NCI-H748 (cell line): ENCODE data around the gene ANXA2.
A peak's percentile ranks its signal among the peaks of the same experiment; 100 is the strongest.

ENCODE experiments used
- DNase-seq: peaks from one replicate; lab custom pipeline; 2025; ENCODE audit not compliant: unreplicated experiment; lab: John Stamatoyannopoulos, UW

ANXA2 gene

DNA sequence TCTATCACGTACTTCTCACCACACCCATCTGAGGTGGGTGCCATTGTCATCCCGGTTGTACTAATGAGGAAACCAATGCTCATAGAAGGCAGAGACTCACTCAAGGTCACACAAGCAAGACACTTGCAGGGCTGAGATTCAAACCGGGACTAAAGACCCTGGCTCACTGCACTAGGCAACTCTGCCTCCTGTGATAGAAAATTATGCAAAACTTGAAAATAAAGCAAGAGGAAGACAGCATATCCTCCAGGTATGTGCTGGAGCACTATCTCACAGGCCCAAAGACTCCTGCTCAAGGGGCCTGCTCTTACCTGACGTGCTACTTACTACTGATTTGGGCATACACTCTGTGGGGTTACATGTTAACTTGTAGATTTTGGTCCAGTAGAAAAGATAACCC, 25.6 kb downstream of the ANXA2 start:
- no peak for DNase-seq

DNA sequence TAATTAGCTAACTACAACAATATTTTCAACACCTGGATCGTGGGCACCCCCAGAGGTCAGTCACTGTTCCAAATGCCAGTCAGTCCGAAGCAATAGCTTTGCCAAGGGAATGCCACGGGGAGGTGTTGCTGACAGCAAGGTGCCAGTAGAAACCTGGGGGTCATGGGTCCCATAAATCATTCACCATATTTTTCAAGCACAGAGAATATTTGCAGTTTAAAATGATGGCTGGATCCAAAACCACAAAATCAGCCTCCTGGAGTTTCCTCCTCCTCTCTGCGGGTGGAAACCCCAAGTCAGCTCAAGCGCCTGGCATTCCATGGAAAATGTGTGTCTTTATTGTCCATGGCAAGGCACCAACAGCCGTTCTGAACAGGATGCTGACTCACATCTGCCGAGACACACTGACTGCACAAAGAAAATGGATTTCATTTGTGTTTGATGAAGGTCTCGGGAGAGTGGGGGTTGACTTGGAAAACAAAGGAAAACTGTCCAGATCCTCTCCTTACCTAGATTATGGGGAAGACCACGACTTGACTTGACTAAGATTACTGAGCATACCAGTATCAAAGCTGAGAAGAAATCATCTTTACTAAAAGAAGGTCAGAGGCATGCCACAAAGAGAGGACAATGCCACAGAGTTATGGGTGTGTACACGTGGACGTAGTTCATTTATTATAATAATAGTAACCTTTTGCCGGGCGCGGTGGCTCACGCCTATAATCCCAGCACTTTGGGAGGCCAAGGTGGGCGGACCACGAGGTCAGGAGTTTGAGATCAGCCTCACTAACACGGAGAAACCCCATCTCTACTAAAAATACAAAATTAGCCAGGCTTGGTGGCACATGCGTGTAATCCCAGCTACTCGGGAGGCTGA, 26.4 kb downstream of the ANXA2 start:
- DNase-seq, result no peak

DNA sequence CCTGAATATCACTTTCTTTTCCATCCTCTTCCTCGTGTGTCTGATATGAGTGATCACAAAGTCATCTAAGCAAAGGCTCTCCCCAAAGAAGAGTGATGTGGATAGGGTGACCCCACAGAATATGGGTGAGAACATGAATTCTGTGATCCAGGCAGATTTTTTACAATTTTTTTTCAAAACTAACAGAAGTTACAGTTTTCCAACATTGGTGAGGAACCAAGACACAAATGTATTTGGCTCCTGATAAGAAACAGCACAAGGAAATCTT, 27.0 kb downstream of the ANXA2 start:
- no peak for DNase-seq

DNA sequence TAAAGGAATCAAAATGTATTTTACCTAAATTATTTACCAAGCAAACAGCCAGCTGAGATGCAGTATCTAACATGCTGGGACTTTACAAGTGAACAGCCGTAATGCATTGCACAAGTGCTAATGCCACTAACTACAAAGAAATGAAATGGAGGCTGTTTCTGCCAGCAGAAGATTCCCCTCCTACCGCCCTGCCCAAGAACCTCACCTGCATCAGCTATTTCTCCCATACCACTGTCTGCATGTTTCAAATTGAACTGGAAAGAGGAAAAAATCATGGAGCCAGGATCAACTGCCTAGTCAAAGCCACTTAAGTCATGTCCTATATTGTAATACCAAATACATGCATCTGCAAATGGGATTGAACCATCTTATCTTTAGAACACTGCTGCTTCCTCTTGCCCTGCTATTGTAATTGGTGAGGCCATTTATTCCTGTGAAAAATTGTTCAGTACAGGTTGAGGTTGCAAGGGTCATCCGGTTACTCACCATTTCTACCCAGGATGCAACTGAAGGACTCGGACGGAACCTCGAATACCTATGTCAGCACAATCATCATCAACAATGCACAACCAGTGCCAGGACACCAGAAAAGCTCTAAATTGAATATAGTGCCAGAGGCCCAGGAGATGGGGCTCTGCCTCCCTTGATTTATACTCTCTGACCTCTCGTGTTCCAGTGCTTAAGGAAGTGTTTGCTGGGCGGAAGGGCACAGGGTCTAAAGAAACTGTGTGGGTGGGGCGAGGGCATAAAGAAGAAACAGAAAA, 27.5 kb downstream of the ANXA2 start:
- no peak for DNase-seq

DNA sequence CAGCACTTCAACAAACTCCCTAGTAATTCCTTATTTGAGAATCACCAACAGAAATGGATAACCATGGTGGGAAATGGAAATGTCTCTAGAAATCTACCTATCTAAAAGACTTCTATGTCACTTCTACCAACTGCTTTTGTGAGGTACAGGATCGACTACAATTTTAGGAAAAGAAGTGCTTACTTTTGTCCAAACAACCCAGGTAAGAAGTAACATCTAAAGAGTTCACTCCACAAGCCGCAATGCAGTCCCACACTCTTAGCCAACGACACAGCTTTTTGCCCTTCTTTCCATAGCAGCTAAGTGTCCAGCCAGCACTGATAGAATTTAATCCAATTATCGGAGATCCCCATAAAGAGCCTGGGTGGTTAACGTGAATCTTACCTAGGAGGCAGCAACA, 28.1 kb downstream of the ANXA2 start:
- DNase-seq, result no peak

DNA sequence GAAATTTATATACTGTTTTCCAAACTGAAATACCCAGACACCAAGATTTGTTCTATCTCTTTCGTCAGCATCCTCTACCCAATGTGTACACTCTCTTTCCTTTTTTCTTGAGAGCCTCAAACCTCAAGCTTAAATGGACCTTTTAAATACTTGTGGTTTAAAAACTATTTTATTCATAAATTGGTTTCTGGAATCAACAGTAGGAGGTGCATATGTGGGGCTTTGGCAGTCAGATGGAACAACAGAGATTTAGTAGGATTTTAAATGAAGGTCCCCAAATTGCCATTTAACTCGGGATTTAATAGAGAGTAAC, 33.2 kb downstream of the ANXA2 start:
- DNase-seq, result no peak

DNA sequence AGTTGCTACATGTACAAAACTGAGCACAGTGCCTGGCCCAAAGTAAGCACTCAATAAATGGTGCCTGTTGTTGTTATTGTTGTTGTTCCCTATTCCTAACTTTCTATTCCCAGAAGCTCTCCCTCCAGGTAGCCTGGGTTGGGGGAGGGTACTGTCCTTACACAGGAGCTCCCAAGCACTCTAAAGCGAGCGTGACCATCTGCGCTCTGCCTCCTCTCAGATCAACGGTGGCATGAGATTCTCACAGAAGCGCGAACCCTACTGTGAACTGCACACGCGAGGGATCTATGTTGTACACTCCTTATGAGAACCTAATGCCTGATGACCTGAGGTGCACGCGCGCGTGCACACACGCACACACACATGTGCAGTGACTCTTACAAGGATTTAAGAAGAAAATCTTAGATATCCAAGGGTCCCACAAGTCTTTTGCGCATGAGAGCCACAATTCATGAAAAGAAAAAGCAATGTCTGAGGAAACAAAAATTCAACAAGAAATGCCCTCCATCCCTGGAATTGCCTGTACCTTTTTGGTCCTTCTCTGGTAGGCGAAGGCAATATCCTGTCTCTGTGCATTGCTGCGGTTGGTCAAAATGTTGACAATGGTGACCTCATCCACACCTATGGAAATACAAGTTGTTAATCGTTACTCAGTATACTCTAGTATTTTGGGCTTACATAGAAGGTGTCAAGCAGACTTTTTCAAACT, 33.7 kb downstream of the ANXA2 start:
- DNase-seq, result no peak

DNA sequence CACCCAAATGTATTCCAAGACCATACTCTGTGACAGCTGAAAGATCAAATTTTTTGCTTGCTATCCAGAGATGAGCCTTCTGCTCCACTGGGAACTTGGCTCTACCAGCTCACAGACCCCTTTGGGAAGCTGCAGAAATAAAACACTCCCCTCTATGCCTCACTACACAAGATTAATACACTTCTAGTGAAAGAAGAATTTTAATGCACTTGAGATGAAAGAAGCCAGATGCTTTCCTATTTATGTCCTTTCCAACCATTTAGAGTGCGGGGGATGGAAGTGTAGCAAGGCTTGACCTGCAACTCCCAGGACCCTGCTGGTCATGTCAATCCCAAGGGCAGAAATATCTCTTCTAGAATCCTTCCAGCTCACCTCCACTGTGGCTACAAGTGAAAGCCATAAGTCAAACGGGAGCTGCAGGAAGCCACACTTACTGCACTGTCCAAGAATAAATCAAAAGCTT, 34.7 kb downstream of the ANXA2 start:
- DNase-seq, result no peak

DNA sequence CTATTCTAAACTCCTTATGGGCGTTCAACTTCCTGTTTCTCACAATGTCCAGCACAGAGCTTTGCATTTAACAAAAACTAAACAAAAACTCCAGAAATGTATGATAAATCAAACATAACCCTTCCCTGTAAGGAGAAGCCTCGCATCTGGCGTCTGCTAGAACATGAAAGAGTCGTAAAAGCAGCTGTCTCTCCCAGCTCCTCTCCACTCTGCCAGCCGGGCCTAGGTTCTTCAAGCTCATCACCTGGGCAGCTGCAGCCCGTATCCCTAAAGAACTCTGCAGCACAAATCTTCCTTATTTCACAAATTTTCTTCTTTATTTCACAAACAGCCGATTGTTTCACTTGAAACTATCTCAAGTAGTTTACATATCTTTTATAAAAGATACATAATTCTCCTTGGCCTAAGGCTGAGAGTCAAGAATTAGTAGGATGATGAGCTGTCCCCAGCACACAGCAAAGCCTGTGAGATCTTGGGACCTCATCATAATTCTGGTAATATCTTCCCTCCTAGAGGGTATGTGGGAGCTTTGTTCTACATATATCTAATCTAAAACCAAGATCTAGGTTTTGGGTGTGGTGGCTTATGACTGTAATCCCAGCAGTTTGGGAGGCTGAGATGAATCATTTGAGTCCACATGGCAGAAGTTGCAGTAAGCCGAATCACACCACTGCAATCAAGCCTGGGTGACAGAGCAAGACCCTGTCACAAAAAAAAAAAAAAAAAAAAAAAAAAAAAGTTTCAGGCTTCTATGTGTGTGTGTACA, 35.3 kb downstream of the ANXA2 start:
- no peak for DNase-seq

DNA sequence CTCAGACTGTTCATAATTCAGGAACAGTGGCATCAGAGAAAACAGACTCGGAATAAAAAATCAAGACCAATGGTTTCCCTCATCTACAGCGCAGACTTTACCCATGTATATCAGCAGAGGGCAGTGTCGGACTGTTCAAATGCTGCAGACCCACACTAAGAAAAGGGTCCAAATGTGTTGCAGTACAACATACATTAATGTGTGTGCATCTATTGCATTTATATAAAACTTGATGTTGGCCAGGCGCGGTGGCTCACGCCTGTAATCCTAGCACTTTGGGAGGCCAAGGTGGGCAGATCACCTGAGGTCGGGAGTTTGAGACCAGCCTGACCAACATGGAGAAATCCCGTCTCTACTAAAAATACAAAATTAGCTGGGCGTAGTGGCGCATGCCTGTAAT, 38.0 kb downstream of the ANXA2 start:
- peak; percentile 50 for DNase-seq

DNA sequence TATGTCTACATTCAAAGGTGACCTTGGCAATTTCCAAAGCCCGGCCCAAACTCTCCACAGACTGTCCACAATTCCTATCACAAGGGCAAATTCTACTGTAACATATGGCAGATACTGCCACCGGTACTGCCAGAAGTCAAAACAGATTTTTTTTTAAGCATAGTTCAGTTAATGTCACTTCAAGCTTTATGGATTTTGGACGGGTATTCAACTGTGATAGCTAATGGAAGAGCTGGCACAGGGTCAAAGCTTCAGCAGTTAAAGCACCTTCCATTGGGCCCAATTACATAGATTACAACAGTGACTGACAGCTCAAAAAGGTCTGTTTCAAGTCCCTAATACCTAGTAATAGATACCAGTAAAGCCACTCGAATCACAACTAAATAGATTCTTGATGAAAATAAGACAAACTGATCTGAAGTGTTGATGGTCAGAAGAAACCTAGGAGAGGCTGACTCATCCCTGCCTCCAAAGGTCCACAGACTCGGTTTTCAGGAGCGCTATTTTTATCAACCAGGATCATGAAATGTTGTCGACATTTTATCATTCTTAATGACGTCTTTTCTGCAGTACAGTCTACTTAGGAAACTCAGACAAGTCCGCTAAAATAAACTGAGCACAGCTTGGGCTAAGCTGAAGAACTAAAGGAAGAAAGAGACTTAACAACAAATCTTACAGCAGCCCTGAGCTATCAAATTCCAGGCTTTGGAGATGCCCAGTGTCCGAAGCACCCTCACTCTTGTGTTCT, 38.7 kb downstream of the ANXA2 start:
- DNase-seq, result peak; percentile 41

DNA sequence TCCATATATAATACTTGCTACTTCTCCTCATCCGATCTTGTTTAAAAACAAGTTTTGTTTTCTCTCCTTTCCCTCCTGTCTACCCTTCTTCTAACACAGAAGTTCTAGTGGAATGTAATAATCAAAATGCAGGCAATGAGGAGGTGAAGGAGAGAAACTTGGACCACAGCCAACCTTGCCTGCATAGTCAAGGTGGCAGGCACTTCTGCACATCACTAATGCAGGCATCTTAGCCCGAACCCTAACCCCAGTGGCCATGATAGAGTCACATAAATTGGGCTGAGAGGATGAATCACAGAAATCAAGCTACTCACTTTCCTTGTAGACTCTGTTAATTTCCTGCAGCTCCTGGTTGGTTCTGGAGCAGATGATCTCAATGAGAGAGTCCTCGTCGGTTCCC, 41.0 kb downstream of the ANXA2 start:
- DNase-seq, result no peak

DNA sequence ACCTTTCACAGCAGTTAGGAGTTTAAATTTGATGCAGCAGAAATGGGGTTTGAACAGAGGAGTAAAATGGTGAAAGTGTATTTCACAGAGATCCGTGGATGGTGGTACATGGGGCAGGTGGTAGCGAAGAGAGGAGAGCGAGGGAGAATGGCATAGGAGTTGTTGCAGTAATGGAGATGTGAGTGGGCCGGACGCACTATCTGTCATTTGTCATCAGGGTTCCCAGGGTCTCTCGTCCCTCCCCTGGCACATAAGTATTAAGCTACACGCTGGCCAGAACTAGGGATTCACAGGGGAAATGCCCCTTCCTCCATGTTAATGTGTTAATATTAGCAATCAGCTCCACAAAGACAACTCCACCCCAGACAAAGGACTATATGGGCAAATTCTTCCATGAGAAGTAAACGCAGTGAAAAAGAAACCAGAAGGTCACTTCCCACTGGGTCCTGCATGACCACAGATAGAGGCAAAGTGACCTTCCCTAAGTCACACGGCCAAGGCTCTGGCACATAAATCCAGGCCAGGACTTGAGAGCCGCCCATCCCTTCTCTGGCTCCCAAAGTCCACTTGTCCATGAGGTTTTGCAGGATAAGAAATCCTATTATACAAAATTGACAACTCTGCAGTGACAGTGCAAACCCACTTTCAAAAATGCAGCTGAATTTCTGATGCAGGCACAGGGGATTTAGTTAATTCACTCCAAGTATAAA, 42.5 kb downstream of the ANXA2 start:
- no peak for DNase-seq

DNA sequence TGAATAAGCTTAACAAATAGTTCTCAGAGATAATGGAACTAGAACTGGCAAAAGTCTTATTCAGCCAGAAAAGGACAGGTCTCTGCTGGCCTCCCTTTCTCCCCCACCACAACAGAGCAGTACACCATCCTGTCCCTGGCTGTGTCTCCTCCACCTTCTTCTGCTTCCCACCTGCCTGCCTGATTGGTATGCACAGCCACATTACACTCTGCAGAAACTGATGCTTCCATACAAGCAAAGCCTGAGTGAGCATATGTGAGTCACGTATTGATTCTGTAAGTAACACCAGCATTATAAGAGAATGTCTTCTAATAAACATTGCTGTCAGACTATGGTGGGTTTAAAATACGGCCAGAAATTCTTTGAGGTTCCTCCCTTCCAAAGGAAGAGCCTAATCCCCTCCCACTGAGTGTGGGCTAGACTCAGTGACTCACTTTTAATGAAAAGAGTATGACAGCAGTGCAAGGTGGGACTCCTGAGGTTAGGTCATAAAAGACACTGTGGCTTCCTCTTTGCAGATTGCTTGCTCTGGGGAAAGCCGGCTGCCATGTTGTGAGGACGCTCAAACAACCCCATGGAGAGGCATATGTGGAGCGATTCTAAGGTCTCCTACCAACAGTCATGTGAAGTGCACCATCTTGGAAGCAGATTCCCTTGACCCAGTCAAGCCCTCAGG, 44.4 kb downstream of the ANXA2 start:
- DNase-seq, result no peak

DNA sequence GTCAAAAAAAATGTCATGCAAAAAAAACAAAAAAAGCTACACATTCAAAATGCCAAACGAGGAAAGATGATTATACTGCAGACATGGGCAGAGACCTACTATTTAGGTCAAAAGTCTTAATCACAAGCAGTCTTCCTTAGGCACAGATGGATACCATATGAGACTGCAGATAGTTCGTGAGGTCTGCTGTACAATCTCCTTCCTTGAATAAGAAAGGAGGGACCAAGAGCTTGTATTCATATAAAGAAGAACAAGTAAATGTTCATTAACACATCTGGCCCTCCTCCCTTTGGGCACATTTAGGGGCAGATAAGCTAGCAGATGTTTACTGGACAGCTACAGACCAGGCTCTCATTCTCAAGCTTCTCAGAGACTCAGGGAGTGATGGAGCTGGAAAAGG, 45.3 kb downstream of the ANXA2 start:
- DNase-seq, result no peak

DNA sequence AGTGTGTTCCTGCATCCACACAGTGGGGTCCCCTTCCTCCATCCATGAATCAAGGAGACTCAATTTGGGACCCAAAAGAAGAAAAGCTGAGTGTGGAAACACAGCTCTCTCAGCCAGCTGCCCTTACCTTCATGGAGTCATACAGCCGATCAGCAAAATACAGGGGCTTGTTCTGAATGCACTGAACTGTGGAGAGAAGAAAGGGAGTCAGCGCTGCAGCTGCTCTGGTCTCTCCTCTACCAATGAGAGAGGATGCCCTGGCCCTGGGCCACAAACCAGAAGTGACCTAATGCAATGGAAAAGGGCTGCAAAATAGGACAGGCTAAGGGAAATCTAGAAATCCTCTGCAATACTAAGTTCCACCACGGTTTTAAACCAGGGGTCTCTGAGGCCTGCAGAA, 46.7 kb downstream of the ANXA2 start:
- no peak for DNase-seq

DNA sequence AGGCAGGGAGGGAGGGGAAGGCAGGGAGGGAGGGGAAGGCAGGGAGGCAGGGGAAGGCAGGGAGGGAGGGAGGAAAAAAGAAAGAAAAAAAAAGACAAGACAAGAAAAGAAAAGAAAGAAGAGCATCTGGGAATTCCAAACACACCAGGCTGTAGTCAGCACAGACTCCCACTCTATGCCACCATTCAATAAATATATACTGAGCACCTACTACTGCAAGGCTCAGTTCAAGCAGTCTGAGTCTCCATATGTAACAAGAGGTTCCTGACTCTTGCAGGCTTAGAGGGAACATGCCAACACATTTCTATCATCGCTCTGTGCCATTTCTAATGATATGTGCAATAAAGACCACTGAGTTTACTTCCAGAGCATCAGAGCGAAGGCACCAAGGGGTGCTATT, 47.7 kb downstream of the ANXA2 start:
- DNase-seq, result no peak

DNA sequence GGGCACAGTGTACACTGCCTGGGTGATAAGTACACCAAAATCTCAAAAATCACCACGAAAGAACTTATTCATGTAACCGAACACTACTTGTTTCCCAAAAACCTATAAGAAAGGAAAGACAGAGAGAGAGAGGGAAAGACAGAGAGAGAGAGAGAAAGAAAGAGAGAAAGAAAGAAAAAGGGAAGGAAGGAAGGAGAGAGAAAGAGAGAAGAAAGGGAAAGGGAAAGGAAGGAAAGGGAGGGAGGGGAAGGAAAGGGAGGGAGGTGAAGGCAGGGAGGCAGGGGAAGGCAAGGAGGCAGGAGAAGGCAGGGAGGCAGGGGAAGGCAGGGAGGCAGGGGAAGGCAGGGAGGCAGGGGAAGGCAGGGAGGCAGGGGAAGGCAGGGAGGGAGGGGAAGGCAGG, 48.2 kb downstream of the ANXA2 start:
- DNase-seq, result no peak

DNA sequence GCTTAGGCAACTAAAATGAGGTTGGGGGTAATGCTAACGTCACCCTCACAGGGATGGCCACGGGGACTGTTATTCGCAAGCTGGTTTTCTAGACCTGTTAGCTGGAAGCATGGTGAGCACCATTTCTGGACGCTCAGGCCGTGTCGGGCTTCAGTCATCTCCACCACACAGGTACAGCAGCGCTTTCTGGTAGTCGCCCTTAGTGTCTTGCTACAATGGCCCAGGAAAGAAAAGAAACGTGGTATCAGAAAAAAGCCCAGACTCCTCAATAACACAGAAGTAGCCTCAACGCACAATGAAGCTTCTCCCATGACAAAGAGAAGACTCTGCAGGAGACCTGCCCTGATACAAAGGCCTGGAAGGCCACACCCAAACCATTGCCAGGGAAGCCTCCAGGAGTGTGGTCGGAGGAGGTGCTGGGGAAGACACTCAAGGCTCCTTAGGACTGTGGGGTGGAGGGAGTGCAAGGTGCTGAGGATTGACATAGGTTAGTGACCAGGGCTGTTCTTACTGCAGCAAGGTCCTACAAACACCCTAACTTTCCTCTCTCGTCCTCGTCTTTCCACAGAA, 50.2 kb downstream of the ANXA2 start:
- no peak for DNase-seq
